ENCODE data around the gene CNGA2.

- TF ChIP-seq CTCF (IDR thresholded peaks at IDR 0.05 in 2 of 3, conservative IDR thresholded peaks at IDR 0.05 in 1 of 3; ENCODE audit: borderline replicate concordance in 1 of 3, insufficient read depth in 1 of 3, low read depth in 2 of 3, low read length in 2 of 3) (peak; percentile 25 to 54 (median 48); a peak in 5 of 6 replicates), JUND (IDR thresholded peaks at IDR 0.05) (no peak), SIN3A (IDR thresholded peaks at IDR 0.05; ENCODE audit: low read depth) (no peak)
Measured at GRCh38 chrX:151722241-151722846, 12.2 kb upstream of the CNGA2 start.
